Measurements from ENCODE around the gene HOXB4.
A peak's percentile ranks its signal among the peaks of the same experiment; 100 is the strongest.

HOXB4 gene

DNA sequence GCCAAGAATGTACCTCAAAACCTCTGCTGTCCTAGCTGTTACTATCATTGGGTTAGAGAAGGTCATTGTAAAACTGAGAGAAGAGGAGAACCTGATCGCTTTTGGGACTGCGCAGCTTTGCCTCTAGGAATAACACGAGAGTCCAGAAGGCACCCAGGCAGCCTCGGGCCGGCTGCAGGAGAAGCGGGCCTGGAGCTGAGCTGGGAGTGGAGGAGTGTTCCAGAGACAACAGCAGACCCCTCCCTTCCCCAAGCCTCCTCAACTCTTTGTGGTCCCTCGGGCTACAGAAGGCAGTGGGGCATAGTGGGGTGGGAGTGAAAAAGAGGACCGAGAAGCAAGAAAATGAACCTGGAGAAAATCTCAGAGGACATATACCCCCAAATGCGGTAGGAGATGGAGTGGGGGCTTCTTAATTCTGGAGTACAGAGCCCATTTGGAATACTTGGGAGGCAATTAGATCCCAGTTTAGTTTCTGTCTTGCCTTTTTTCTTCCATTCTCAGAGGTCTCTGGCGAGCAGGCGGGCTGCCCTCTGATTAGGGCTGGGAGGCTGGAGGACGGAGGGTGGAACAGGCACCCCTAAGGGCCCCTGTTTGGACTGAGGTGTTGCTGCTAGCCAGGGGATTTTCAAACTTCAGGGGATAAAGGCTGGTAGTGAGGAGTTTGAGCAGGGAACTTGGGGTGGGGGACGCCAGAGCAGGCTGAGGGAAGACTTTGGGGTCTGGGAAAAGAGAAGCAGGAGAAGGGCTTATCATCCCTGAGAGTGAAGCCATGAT lies 19.9 kb downstream of the HOXB4 start:
- no peak for DNase-seq

- no peak for DNase-seq
These were observed 21.4 kb downstream of the HOXB4 start for GRCh38 chr17:48556576-48557401.

GRCh38 chr17:48556229-48556575 lies 21.9 kb downstream of the HOXB4 start:
- no peak for DNase-seq

- no peak for DNase-seq
These were observed 22.6 kb downstream of the HOXB4 start for GRCh38 chr17:48555258-48556228.

GRCh38 chr17:48554412-48555257 lies 23.5 kb downstream of the HOXB4 start:
- DNase-seq, result no peak

DNA sequence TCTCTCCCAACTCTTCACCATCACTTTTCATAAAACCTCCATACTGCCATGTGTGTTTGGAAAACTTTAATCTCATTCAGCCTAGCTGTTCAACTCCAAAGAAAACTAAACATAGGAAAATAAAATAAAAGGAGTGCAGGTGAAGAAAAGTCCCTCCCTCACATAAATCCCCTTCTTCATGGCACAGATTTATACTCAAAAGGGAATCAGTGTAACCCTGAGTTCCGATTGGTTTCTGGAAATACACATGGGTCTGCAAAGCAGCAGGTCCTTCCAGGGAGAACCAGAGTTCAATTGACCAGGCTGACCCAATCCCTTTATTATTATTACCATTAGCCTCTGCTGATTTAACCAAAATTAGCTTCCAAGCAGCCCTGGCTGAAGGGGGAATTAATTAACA lies 24.3 kb downstream of the HOXB4 start:
- no peak for DNase-seq

GRCh38 chr17:48553190-48553547 lies 25.0 kb downstream of the HOXB4 start:
- DNase-seq, result no peak

GRCh38 chr17:48552466-48553189 lies 25.5 kb downstream of the HOXB4 start:
- no peak for DNase-seq

DNA sequence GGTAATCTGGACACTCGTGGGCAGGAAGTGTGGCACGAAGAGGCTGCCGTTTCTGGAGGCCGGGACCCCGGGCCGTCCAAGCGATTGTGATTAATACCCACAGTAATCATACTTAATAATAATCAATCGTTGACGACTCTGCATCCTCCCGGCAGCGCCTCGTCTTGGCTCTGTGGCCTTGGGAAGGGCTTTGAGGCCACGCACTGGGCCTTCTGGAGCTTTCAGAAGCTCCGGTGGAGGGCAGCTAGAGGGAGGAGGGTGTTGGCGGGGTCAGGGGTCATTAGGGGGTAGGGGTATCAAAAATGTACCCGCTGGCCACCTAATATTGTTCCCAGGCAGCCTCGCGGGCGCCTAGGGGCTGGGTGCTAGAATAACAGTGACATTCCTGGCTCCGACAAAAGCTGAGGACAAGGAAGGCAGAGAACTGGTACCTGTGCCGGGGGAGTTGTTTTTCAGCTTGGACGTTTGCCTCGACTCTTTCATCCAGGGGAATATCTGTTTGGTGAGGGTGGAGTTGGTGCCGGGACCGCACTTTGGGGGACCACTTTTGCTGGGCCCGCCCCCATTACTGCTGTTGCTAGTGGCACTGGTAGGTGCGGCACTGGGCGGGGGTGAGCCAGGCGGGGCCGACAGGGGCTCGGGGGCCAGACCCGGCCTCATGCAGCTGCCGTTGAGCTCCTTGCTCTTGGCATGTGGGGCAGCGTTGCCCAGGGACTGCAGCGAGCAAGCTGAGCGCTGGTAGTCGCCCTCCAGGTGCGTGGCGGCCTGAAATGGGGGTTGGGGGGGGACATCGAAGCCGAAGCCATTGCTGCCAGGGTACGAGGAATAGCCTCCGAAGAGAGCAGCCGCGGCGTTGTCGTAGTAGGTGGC lies 26.3 kb downstream of the HOXB4 start:
- no peak for DNase-seq

- DNase-seq, result no peak
These were observed 27.0 kb downstream of the HOXB4 start for GRCh38 chr17:48551214-48551555.

DNA sequence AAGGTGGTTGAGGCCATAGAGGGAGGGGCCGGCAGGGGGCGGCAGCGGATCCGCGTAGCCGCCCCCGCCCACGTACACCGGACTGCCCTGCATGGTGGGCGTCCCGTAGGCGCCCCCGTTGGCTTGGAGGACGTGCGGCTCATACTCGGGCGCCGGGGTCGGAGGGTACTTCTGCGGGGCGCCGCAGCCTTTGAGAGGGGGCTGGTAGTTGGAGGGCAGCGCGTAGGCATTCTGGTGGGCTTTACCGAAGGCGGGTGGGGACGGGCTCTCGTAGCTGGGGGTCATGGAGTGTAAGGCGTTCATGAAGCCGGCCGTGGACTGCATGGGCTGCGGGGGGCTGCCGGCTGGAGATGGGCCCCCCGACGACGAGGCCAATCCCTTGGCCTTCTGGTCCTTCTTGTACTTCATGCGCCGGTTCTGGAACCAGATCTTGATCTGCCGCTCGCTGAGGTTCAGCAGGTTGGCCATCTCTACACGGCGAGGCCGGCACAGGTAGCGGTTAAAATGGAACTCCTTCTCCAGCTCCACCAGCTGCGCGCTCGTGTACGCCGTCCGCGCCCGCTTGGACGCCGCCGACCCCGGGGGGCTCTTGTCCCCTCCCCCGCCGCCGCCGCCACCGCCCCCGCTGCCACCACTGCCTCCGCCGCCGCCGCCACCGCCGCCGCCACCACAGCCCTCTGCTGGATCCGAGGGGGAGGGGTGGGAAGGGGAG lies 27.5 kb downstream of the HOXB4 start:
- no peak for DNase-seq

GRCh38 chr17:48549914-48550501 lies 28.1 kb downstream of the HOXB4 start:
- no peak for DNase-seq

GRCh38 chr17:48549281-48549630 lies 28.9 kb downstream of the HOXB4 start:
- no peak for DNase-seq

DNA sequence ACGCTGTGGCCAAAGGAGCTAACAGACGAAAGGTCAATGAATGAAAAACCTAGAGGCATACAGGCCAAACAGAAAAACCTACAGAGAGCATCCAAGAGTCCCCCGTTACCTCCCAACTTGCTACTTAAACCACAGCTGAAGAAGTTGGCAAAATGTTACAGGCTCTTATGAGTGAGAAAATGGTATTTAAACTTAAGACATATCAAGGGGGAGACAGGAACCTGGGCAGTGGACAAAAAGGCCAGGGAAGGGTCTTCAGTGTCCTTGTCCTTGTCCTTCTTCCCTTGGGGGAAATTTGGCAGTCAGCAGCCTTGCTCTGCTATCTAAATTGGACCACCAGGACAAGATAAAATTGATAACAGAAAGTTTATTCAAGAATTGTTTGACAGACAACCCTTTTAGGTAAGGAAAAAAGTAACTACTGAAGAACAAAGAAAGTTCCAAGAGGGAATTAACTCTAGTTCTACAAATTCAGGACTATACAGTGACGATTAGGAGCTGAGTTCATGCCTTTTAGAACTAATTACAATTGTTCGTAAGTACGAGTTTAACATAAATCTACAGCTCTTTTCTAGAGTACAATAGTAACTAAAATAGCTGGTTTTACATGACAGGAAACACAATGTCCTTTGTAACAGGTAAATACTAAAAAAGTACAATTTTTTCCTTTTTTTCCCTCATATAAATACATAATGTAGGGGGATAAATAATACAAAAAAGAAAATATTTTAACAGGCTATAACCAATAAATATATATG lies 29.4 kb downstream of the HOXB4 start:
- DNase-seq, result no peak

GRCh38 chr17:48547808-48548522 lies 30.2 kb downstream of the HOXB4 start:
- peak in 1 of 2 donors; percentile 13 for DNase-seq

GRCh38 chr17:48546924-48547807 lies 31.0 kb downstream of the HOXB4 start:
- no peak for DNase-seq
